CD4-positive, alpha-beta memory T cell (primary cell): ENCODE results near the gene PLD6. TPM values are rescaled to one million over a fixed set of nuclear protein-coding genes. Genes with fewer than 3 reads are reported as not detected.

Experiments
- CTCF ChIA-PET: fragments of 350-600 bp; sonication (Branson Sonifier 250); formaldehyde crosslinking; loops from one replicate; lab custom pipeline; 2021; ENCODE audit warnings: inconsistent platforms; ENCODE audit not compliant: partially characterized antibody; lab: Charles Lee
- POLR2A ChIA-PET: fragments of 350-600 bp; sonication (Branson Sonifier 250); formaldehyde crosslinking; loops from one replicate; lab custom pipeline; 2021; ENCODE audit not compliant: partially characterized antibody; lab: Charles Lee
- DNase-seq, 5 donors: peaks; one replicate each; pipeline versions ENCODE4 v3.0.0 to v3.0.0-alpha.2; 2020 to 2022; ENCODE audit warnings: mixed read lengths in 1 of 5
- H3K27ac ChIP-seq: one replicate; pipeline ENCODE4 v1.7.0; 2013; ENCODE audit warnings: low read depth, low read length
- H3K27me3 ChIP-seq: 2 replicates; pipeline ENCODE4 v1.7.0; 2013; ENCODE audit warnings: mild to moderate bottlenecking, low read length, moderate library complexity; ENCODE audit not compliant: insufficient read depth
- H3K36me3 ChIP-seq: 2 replicates; pipeline ENCODE4 v1.7.0; 2013; ENCODE audit warnings: mild to moderate bottlenecking, low read length, moderate library complexity; ENCODE audit not compliant: insufficient read depth
- H3K4me1 ChIP-seq: 2 replicates; pipeline ENCODE4 v1.7.0; 2013; ENCODE audit warnings: mild to moderate bottlenecking, low read length, moderate library complexity; ENCODE audit not compliant: insufficient read depth
- H3K4me3 ChIP-seq, 2 donors: one replicate each; pipeline ENCODE4 v1.7.0; 2013; ENCODE audit warnings: low read length in 2 of 2, mild to moderate bottlenecking in 1 of 2
- H3K9me3 ChIP-seq, 2 donors: one replicate each; pipeline ENCODE4 v1.7.0; 2013; ENCODE audit warnings: low read length in 2 of 2, control low read depth in 1 of 2; ENCODE audit not compliant: control insufficient read depth in 1 of 2
- H3K27ac Mint-ChIP-seq, 7 donors: one replicate each; pipeline ENCODE4 v1.8.0; 2020 to 2021; ENCODE audit warnings: mixed read lengths in 7 of 7, mild to moderate bottlenecking in 6 of 7, inconsistent platforms in 3 of 7, moderate library complexity in 3 of 7
- H3K27me3 Mint-ChIP-seq, 2 donors: one replicate each; pipeline ENCODE4 v1.8.0; 2020 to 2021; ENCODE audit warnings: mixed read lengths in 2 of 2
- H3K36me3 Mint-ChIP-seq, 2 donors: one replicate each; pipeline ENCODE4 v1.8.0; 2020 to 2021; ENCODE audit warnings: mixed read lengths in 2 of 2, inconsistent platforms in 1 of 2, mild to moderate bottlenecking in 1 of 2
- H3K4me1 Mint-ChIP-seq, 4 donors: one replicate each; pipeline ENCODE4 v1.8.0; 2020 to 2021; ENCODE audit warnings: mixed read lengths in 4 of 4, mild to moderate bottlenecking in 1 of 4
- H3K4me3 Mint-ChIP-seq, 8 donors: one replicate each; pipeline ENCODE4 v1.8.0; 2020 to 2021; ENCODE audit warnings: mixed read lengths in 8 of 8, mild to moderate bottlenecking in 7 of 8, moderate library complexity in 6 of 8, inconsistent platforms in 3 of 8
- H3K9me3 Mint-ChIP-seq, 8 donors: one replicate each; pipeline ENCODE4 v1.8.0; 2020 to 2021; ENCODE audit warnings: mixed read lengths in 8 of 8, mild to moderate bottlenecking in 5 of 8, inconsistent platforms in 3 of 8, moderate library complexity in 1 of 8
- intact Hi-C: fragments of 100-400 bp; cut with micrococcal nuclease; formaldehyde crosslinking; loops from one replicate; pipeline ENCODE4 v1.15.1; 2023
- polyA plus RNA-seq, 2 donors: library from polyadenylated mRNA; unstranded; fragments of 300-500 nt; fragmentation: Illumina TruSeq; gene quantifications; one replicate each; pipeline ENCODE4 v1.2.3, GENCODE V29; 2021
- total RNA-seq, 2 experiments: library from RNA; stranded (reverse); gene quantifications; one replicate each; pipeline ENCODE4 v1.2.3, GENCODE V29; 2021

PLD6 gene
- total and polyA plus RNA-seq, 4 experiments from 2014 or later: 12.8 to 26.6 (median 16.1) TPM

DNA sequence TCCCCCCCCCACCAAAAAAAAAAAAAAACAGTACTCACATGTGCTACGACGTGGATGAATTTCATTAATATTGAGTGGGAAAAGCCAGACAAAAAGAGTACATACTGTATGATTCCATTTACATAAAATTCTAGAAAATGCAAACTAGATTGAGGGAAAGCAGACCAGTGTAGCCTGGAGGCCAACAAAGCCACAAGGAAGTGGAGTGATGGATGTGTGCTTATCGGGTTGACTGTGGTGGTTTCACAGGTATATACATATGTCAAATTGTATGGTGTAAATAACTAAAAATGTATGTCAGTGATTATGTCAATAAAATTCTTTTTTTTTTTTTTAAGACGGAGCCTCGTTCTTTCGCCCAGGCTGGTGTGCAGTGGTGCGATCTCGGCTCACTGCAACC, 1.9 kb upstream of the PLD6 start:
- peaks cover 8 to 19% of the 10 kb centered on the region in 2 donors for H3K36me3 Mint-ChIP-seq
- ChIA-PET POLR2A (interaction anchor here (0.7 to 9.2 kb wide), 6 partner anchors 12 to 86 kb away, joined by 3 to 131 read pairs (median 4); partner anchors contain the start of gene FLCN), CTCF (interaction anchor here (0.8 to 2.6 kb wide), 5 partner anchors 18 to 65 kb away, joined by 3 to 9 read pairs (median 3); no protein-coding TSS in a partner anchor)
- H3K27ac Mint-ChIP-seq: peak overlapping the region in 6 of 7 donors; percentile 48 to 97 (median 80)
- Histone ChIP-seq H3K36me3 (peaks cover 6% of the 10 kb centered on the region), H3K27ac (no peak overlapping the region), H3K4me1 (peaks cover 28% of the 10 kb centered on the region), H3K27me3 (no peaks in the 10 kb centered on the region), H3K4me3 (no peak overlapping the region), H3K9me3 (no peaks in the 10 kb centered on the region)
- intact Hi-C loops: loop anchor here (2.0 to 5.0 kb wide), 2 partner anchors 29 to 66 kb away; partner anchors contain the start of gene FLCN
- H3K4me1 Mint-ChIP-seq: peaks cover 13 to 39% (median 28%) of the 10 kb centered on the region in 4 donors
- H3K9me3 Mint-ChIP-seq: no peaks in the 10 kb centered on the region
- no peak overlapping the region for H3K4me3 Mint-ChIP-seq
- no peaks in the 10 kb centered on the region for H3K27me3 Mint-ChIP-seq
- DNase-seq: peak in 4 of 5 donors; percentile 15 to 50 (median 18)

GRCh38 chr17:17206913-17207335, 791 bp upstream of the PLD6 start:
- Histone ChIP-seq H3K36me3 (peaks cover 13% of the 10 kb centered on the region), H3K4me1 (peaks cover 28% of the 10 kb centered on the region), H3K27ac (peak overlapping the region; percentile 72), H3K4me3 (no peak overlapping the region), H3K9me3 (no peaks in the 10 kb centered on the region), H3K27me3 (no peaks in the 10 kb centered on the region)
- peak overlapping the region; percentile 85 to 97 (median 91) for H3K27ac Mint-ChIP-seq
- intact Hi-C loops: loop anchor here (1.0 to 5.0 kb wide), 3 partner anchors 25 to 65 kb away; partner anchors contain the start of gene FLCN
- no peaks in the 10 kb centered on the region for H3K27me3 Mint-ChIP-seq
- ChIA-PET CTCF (interaction anchor here (1.0 to 2.6 kb wide), 6 partner anchors 17 to 64 kb away, joined by 3 to 9 read pairs (median 4); no protein-coding TSS in a partner anchor), POLR2A (interaction anchor here (1.1 to 9.2 kb wide), 10 partner anchors 10 to 87 kb away, joined by 3 to 131 read pairs (median 4); partner anchors contain the start of gene FLCN)
- H3K4me1 Mint-ChIP-seq: peaks cover 13 to 44% (median 31%) of the 10 kb centered on the region in 4 donors
- DNase-seq: no peak
- H3K4me3 Mint-ChIP-seq: peak overlapping the region in 6 of 8 donors; percentile 45 to 69 (median 62)
- H3K36me3 Mint-ChIP-seq: peaks cover 12 to 21% of the 10 kb centered on the region in 2 donors
- H3K9me3 Mint-ChIP-seq: no peaks in the 10 kb centered on the region

DNA sequence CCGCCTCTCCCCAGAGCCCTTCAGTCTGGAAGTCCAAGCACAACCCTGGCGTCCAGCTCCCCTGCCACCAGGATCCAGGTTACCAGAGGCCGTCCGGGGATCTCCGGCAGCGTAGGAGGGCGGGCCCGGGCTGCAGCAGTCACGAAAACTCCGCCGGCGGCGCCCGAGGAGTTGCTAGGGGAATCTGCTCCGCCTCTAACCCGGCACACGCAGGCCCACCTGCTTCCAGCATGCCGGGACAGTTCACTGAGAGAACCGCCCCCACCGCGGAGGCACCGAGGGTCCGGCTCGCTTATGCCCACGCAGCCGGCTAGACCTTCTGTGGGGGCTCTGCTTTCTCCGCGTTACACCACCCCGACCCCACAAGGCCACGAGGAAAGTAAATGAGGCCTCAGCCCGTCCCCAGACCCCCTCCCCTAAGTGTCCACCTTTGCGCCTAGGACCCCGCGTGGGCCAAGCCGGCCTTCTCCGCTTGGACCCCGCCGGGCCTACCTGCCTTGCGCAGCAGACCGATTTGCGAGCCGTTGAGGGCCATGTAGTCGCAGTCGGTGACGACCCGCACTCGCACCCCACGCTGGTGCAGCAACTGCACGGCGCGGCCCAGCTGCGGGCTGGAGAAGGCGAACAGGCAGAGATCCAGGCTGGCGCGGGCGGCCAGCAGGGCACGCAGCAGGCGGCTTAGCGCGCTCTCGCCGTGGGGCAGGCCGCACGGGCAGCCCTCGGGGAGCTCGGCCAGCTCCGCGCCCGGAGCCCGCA, 587 bp downstream of the PLD6 start:
- ChIA-PET CTCF (interaction anchor here (0.8 to 1.3 kb wide), 3 partner anchors 17 to 62 kb away, joined by 3 read pairs; no protein-coding TSS in a partner anchor), POLR2A (interaction anchor here (0.9 to 9.2 kb wide), 11 partner anchors 9 to 217 kb away, joined by 3 to 131 read pairs (median 4); no protein-coding TSS in a partner anchor)
- H3K27ac Mint-ChIP-seq: peak overlapping the region; percentile 91 to 97 (median 96)
- Histone ChIP-seq H3K4me1 (peaks cover 28% of the 10 kb centered on the region), H3K27me3 (no peaks in the 10 kb centered on the region), H3K9me3 (no peaks in the 10 kb centered on the region), H3K36me3 (peaks cover 18% of the 10 kb centered on the region), H3K4me3 (peak overlapping the region; percentile 61 to 72), H3K27ac (peak overlapping the region; percentile 72)
- no peaks in the 10 kb centered on the region for H3K27me3 Mint-ChIP-seq
- intact Hi-C loops: loop anchor here (1.0 to 5.0 kb wide), 5 partner anchors 23 to 75 kb away; partner anchors contain the start of genes COPS3 and FLCN
- peaks cover 21 to 25% of the 10 kb centered on the region in 2 donors for H3K36me3 Mint-ChIP-seq
- H3K4me1 Mint-ChIP-seq: peaks cover 15 to 44% (median 31%) of the 10 kb centered on the region in 4 donors
- peak overlapping the region; percentile 85 to 94 (median 90) for H3K4me3 Mint-ChIP-seq
- H3K9me3 Mint-ChIP-seq: no peaks in the 10 kb centered on the region
- DNase-seq: peak; percentile 41 to 74 (median 52)

DNA sequence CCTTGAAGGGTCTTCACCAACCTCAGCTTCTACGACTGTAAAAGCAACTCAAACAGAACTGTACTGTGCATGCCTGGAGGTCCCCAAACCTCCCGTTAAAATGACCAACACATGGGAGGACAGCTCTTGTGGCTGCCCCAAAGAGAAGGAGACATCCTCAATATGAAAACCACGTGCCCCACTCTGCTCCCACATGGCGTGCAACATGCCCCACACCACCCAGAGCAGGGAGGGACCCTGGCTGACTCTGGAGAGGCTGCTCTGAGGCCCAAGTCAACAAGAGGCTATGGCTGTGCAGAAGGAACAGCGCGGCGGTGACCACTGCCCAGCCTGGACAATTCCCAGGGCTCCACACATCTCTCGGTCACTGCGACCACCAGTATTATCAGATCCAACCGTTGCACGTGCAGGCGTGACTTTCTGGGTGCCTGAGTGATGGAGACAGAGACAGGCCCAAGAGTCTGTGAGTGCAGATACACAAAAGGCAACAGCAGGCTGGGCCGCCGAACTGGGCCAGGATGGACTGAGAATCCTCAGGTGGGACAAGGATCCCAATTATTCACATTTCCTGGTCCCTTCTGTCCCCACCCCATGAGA, 1.4 kb downstream of the PLD6 start:
- no peaks in the 10 kb centered on the region for H3K9me3 ChIP-seq
- peak overlapping the region; percentile 61 to 72 for H3K4me3 ChIP-seq
- peaks cover 18% of the 10 kb centered on the region for H3K36me3 ChIP-seq
- ChIA-PET CTCF (interaction anchor here (0.8 to 1.3 kb wide), 3 partner anchors 22 to 61 kb away, joined by 3 read pairs; no protein-coding TSS in a partner anchor), POLR2A (interaction anchor here (1.5 to 9.2 kb wide), 5 partner anchors 8 to 79 kb away, joined by 5 to 131 read pairs (median 9); no protein-coding TSS in a partner anchor)
- H3K27me3 Mint-ChIP-seq: no peaks in the 10 kb centered on the region
- no peaks in the 10 kb centered on the region for H3K27me3 ChIP-seq
- peaks cover 25 to 27% of the 10 kb centered on the region in 2 donors for H3K36me3 Mint-ChIP-seq
- peak overlapping the region; percentile 91 to 97 (median 96) for H3K27ac Mint-ChIP-seq
- intact Hi-C loops: loop anchor here (2.0 to 5.0 kb wide), 3 partner anchors 28 to 76 kb away; partner anchors contain the start of gene COPS3
- no peaks in the 10 kb centered on the region for H3K9me3 Mint-ChIP-seq
- no peak for DNase-seq
- peak overlapping the region; percentile 85 to 94 (median 90) for H3K4me3 Mint-ChIP-seq
- peak overlapping the region; percentile 72 for H3K27ac ChIP-seq
- H3K4me1 Mint-ChIP-seq: peaks cover 15 to 50% (median 31%) of the 10 kb centered on the region in 4 donors
- peaks cover 28% of the 10 kb centered on the region for H3K4me1 ChIP-seq

DNA sequence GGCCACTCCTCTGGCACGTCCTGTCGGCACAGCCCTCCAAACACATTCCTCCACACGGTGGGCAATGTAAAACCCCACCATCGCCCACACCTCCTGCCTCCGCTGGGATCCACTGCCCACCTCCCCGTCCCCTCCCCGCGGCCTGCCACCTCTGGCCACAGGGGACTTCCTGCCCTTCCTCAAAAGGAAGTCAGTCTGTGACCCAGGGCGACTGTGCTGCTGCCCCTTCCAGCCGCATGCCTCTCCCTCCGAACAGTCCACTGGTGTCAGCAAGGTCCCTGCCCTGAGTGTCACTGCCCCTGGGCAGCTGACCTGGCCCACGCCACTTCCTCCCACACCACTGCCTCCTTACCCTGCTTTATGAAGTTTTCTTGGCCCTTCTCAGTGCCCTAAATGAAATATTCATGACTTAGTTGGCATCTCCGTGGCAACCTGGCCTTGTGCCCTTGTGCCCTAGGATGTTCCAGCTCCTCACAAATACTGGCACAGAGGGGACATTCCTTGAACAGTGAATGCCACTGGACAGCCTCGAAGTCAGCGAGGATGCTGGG, 2.0 kb downstream of the PLD6 start:
- CTCF ChIA-PET: interaction anchor here (0.8 kb wide), 1 partner anchor 48 kb away, joined by 3 read pairs; no protein-coding TSS in a partner anchor
- Mint-ChIP-seq H3K27me3 (no peaks in the 10 kb centered on the region), H3K9me3 (no peaks in the 10 kb centered on the region), H3K27ac (peak overlapping the region; percentile 77 to 97 (median 96)), H3K4me1 (peaks cover 15 to 50% (median 31%) of the 10 kb centered on the region in 4 donors), H3K36me3 (peaks cover 25 to 27% of the 10 kb centered on the region in 2 donors), H3K4me3 (peak overlapping the region; percentile 85 to 94 (median 90))
- no peaks in the 10 kb centered on the region for H3K27me3 ChIP-seq
- intact Hi-C loops: loop anchor here (2.0 kb wide), 2 partner anchors 27 to 77 kb away; partner anchors contain the start of gene COPS3
- peak overlapping the region; percentile 72 for H3K27ac ChIP-seq
- H3K4me3 ChIP-seq: peak overlapping the region; percentile 57 to 72
- no peaks in the 10 kb centered on the region for H3K9me3 ChIP-seq
- POLR2A ChIA-PET: interaction anchor here (4.1 to 9.2 kb wide), 2 partner anchors 24 to 31 kb away, joined by 11 to 131 read pairs; no protein-coding TSS in a partner anchor
- no peak for DNase-seq
- peaks cover 18% of the 10 kb centered on the region for H3K36me3 ChIP-seq
- H3K4me1 ChIP-seq: peaks cover 28% of the 10 kb centered on the region

GRCh38 chr17:17203173-17203730, 2.9 kb downstream of the PLD6 start:
- Mint-ChIP-seq H3K4me1 (peaks cover 17 to 50% (median 31%) of the 10 kb centered on the region in 4 donors), H3K36me3 (peaks cover 25 to 27% of the 10 kb centered on the region in 2 donors), H3K27ac (peak overlapping the region in 5 of 7 donors; percentile 47 to 96 (median 88)), H3K27me3 (no peaks in the 10 kb centered on the region), H3K9me3 (no peaks in the 10 kb centered on the region), H3K4me3 (peak overlapping the region in 7 of 8 donors; percentile 1 to 92 (median 52))
- CTCF ChIA-PET: no interaction called here
- Histone ChIP-seq H3K36me3 (peaks cover 18% of the 10 kb centered on the region), H3K27me3 (no peaks in the 10 kb centered on the region), H3K4me1 (peaks cover 28% of the 10 kb centered on the region), H3K4me3 (no peak overlapping the region), H3K9me3 (no peaks in the 10 kb centered on the region), H3K27ac (no peak overlapping the region)
- intact Hi-C loops: no loop called here
- POLR2A ChIA-PET: interaction anchor here (1.0 to 9.2 kb wide), 2 partner anchors 23 to 48 kb away, joined by 3 to 131 read pairs; no protein-coding TSS in a partner anchor
- no peak for DNase-seq
